GM21360 (cell line): ENCODE measurements around the gene REEP6.
"Not testable (repeated sequence)": the region's sequence is repeated elsewhere in the genome, so short reads cannot be mapped to it uniquely, and the experiment has no call there.

ENCODE experiments used
- ATAC-seq: cut with Tn5 transposase; IDR thresholded peaks from one replicate; pipeline ENCODE4 v1.9.1; 2021; ENCODE audit warnings: mild to moderate bottlenecking, moderate library complexity; ENCODE audit not compliant: unreplicated experiment

Gene REEP6

DNA sequence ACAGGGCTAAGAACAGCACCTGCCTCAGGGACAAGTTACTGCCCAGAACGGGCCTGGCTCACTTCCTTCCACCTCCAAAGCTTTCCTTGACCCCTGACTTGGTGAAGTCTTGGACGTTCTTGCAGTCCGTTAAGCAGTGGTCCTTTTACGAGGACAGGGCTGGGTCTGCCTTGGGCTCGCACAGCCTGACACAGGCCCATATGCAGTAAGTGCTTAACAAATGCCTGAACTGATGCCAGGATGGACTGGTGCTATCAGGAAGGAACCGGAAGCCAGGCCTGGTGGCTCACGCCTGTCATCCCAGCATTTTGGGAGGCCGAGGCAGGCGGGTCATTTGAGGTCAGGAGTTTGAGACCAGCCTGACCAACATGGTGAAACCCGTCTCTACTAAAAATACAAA lies 31.1 kb downstream of the REEP6 start:
- no peak for ATAC-seq

- ATAC-seq = no peak
These were observed 31.9 kb downstream of the REEP6 start for GRCh38 chr19:1522838-1523237.

DNA sequence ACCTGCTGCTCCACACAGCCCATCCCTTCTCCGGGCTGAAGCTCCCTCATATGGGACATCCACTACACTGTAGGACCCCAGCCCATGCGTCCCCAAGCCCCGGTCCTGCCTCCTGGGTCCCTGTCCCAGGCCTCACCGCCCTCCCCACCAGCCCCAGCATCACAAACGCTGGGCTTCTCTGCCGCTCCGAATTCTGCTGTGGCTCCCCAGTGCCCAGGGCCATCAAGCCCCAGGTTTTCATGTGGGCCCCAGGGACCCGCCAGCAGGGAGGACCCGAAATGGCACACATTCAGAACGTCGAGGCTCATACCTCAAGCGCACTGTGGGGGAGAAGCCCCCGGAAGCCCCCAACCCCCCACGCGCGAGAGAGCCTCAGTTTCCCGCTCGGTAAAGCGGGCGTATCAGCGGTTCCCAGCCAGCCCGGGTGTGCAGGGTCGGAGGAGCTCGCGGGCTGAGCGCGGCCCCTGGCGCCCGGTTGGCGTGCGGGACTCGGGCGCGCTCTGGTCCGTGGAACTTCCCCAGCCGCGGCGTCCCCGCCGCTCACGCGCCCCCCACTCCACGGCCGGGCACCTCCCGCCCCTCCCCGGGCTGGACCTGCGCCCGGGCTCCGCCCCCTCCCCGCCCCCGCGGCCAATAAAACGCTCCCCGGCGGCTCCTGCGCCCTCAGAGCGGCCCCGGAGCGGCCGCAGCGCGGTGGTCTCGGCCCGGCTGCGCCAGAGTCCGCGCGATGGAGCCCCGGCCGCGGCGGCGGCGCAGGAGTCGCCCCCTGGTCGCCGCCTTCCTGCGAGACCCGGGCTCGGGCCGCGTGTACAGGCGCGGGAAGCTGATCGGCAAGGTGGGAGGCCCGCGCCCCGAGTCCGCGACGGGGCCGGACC lies 32.7 kb downstream of the REEP6 start, which contains the start of gene PLK5:
PLK5 (plus strand) TSS at position 666 of the 875 bp plus-strand sequence. CDS start 2,920 bp downstream, outside the sequence.
- no peak for ATAC-seq

GRCh38 chr19:1524287-1524971 lies 33.4 kb downstream of the REEP6 start:
- no peak for ATAC-seq

DNA sequence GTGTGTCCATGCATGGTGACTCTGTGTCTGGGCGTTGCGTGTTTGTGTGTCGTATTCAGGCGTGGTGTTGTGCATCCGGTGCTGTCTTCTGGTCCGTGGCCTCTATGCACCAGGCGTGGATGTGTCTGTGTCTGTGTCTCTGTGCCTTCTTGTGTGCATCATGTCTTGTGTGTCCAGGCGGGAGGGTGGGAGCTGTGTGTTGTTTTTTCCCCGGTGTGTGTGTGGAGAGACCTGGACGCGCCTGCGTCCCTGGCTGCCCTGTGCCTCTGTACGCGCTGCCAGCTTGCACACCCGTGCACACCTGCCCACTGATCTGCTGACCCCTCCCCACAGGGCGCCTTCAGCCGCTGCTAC lies 34.0 kb downstream of the REEP6 start:
- no peak for ATAC-seq

- ATAC-seq = no peak
These were observed 34.4 kb downstream of the REEP6 start for GRCh38 chr19:1525343-1525742.

- ATAC-seq = no peak
These were observed 35.2 kb downstream of the REEP6 start for GRCh38 chr19:1526066-1526778.

DNA sequence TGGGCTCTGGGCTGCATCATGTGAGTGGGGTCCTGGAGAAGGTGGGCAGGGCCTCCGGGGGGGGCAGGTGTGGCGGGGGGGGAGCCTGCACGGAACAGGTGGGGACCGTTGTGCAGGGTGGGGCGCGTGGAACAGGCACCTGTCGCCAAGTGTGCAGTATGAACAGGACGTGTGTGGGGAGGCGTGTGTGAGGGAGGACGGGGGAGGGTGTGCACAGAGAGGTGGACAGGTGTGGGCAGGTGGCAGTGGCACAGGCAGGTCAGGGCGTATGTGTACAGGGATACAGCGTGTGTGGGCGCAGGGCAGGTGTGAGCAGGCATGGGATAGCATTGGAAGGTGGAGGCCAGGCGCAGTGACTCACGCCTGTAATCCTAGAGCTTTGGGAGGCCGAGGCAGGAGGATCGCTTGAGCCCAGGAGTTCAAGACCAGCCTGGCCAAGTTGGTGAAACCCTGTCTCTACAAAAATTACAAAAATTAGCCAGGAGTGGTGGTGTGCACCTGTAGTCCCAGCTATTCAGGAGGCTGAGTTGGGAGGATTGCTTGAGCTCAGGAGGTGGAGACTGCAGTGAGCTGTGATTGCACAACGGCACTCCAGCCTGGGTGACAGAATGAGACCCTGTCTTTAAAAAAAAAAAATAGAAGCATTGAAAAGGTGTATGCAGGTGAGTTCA lies 36.1 kb downstream of the REEP6 start:
- no peak for ATAC-seq

GRCh38 chr19:1527650-1528309 lies 36.8 kb downstream of the REEP6 start:
- no peak for ATAC-seq

DNA sequence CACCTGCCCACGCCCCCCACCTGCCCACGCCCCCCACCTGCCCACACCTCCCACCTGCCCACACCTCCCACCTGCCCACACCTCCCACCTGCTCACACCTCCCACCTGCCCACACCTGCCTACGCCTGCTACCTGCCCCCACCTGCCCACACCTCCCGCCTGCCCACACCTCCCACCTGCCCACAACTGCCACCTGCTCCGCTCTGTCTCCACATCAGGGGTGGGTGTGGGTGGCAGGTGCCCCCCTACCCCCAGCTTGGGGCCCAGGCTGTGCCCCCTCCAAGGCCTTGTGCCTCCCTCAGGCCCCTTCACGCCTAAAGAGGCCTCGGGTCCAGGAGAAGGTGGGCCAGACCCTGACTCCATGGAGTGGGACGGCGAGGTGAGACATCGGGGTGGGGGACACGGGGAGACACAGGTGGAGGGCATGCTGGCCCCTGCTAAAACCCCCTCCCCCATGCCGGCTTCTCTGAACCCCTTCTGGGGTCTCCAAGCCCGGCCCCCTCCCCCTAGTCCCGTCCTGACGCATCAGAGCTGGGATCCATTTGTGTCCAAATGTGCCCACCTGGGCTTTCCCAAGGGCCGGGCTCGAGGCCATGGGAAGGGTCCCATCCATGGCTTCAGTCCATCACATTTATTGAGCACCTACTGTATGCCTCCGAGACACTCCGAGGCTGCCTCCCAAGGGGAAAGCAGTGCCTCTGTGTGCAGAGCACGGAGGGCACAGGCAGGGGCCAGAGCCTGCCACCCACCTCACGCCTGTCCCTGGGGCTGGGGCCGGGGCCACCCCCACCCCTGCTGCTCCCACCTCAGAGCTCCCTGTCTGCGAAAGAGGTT lies 37.8 kb downstream of the REEP6 start:
- ATAC-seq = no peak

DNA sequence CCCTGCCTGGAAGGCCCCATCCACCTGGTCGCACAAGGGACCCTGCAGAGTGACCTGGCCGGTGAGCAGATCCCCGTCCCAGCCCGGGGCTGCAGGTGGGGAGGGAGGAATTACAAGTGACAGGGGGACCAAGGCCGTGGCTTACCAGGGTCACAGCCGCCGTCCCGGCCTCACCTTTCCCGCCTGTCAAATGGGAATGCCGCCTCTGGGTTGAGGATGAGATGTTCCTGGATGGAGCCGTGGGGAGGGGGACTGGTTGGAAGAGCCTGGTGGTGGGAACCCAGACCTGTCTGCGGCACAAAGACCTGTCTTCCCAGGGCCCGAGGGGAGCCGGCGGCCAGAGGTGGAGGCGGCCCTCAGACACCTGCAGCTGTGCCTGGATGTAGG lies 38.4 kb downstream of the REEP6 start:
- no peak for ATAC-seq

DNA sequence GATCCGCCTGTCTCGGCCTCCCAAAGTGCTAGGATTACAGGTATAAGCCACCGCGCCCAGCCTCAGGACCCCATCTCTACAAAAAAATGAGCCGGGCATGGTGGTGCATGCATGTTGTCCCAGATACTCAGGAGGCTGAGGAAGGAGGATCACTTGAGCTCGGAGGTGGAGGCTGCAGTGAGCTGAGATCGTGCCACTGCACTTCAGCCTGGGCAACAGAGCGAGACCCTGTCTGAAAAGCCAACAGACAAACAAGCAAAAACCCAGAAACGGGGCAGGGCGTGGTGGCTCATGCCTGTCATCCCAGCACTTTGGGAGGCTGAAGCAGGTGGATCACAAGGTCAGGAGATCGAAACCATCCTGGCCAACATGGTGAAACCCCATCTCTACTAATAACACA lies 39.9 kb downstream of the REEP6 start:
- ATAC-seq = not testable (repeated sequence)

DNA sequence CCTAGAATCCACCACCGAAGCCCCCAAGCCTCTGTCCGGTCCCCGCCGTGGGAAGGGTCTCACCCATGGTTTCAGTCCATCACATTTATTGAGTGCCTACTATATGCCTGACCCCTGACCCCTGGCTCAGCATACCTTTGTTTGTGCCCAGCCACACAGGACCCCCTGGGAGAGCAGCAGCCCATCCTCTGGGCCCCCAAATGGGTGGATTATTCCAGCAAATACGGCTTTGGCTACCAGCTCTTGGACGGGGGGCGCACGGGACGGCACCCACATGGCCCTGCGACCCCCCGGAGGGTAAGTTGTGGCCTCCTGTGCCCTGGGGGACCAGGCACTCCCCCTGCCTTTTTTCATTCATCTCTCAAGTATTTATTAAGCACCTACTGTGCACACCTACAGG lies 40.6 kb downstream of the REEP6 start:
- ATAC-seq = no peak

DNA sequence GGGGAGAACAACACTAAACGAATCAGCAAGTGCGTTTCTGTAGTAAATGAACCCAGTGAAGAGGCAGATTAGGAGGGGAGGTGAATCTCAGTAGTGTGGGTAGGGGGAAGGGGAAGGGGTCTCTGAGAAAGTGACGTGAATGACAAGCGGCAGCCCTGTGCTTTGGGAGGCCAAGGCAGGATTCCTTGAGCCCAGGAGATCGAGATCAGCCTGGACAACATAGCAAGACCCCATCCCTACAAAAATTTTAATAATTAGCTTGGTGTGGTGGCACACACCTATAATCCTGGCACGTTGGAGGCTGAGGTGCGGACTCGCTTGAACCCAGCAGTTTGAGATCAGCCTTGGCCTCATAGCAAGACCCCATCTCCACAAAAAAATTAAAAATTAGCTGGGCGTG lies 41.0 kb downstream of the REEP6 start:
- ATAC-seq = no peak

GRCh38 chr19:1533510-1534150 lies 42.6 kb downstream of the REEP6 start:
- no peak for ATAC-seq

- ATAC-seq = no peak
These were observed 44.0 kb downstream of the REEP6 start for GRCh38 chr19:1534972-1535371.

DNA sequence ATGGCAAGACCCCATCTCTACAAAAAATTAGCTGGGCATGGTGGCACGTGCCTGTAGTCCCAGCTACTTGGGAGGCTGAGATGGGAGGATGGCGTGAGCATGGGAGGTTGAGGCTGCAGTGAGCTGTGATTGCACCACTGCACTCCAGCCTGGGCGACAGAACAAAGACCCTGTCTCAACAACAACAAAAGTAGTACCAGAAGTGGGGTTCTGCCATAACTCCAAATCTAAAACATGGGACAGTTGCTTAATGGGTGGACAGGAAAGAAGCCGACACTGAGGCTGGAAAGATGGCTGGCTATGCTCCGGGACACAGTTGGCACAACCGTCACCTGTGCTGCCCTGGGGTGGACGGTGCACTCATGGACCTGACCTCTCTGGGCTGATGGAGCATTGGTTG lies 44.7 kb downstream of the REEP6 start:
- ATAC-seq = not testable (repeated sequence)

DNA sequence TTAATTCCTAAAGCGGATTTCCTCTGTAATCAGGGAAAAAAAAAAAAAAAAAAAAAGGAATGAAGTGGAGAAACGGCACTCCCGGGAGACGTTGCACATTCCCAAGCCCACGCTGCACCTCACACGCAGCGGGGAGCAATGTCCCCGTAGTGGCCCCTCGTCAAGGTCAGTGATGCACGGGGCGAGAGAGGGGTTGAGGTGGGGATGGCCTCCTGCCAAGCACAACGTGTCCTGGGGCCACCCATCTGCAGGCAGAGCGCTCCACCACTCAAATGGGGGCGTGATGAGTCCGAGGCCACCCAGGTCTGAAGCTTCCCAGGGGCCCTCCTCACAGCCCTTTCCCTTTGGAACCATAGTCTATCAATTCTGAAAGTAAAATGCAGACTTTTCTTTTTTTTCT lies 48.0 kb downstream of the REEP6 start:
- no peak for ATAC-seq

DNA sequence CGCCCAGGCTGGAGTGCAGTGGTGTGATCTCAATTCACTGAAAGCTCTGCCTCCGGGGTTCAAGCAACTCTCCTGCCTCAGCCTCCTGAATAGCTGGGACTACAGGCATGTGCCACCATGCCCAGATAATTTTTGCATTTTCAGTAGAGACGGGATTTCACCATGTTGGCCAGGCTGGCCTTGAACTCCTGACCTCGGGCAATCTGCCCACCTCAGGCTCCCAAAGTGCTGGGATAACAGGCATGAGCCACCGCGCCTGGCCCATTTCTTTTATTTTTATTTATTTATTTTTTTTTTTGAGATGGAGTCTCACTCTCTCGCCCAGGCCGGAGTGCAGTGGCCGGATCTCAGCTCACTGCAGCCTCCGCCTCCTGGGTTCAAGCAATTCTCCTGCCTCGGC lies 48.8 kb downstream of the REEP6 start:
- ATAC-seq = not testable (repeated sequence)
